Measurements from ENCODE around the gene FAM81A.
A peak's percentile ranks its signal among the peaks of the same experiment; 100 is the strongest.
"Not testable (repeated sequence)": the region's sequence is repeated elsewhere in the genome, so short reads cannot be mapped to it uniquely, and the experiment has no call there.

The FAM81A gene

DNA sequence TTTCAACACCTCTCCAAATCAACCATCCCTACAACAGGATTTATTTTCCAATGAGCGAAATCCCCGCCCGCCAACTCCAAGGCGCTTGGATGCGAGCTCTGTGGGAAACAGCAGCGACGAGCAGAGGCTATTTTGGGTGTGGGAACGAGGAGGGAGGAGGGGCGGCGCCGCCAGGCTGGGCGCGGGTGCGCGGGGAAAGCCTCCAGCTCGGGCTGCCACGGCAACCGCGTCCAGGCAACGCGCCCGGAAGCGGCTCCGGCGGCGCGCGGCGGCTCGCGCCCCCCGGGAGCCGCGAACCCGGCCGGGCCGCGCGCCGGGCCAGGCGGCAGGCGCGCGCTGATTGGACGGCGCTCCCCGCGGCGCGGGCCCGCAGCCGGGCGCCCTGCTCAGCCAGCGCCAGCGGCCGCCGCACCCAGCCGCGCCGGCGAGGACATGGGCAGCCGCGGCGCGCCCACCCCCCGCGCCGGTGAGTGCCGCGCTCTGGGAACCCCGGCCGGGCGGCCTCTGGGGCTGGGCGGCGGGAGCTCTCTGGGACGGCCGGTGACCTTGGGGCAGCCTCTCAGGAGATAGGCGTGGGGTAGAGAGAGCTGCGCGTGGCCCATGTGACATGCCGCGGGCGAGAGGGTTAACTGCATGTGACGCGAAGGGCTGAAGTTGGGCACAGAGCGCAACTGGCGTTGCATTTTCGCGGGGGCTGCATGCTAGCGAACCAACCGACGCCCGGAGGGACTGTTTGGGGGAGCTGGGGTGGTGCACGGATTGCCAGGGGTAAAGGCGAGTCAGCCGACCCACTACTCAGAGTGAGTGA, at the start of gene FAM81A:
Gene FAM81A (plus strand): TSS at position 370 of the 808 bp plus-strand sequence. CDS start 20,441 bp downstream, outside the sequence.
- H3K27ac ChIP-seq (ENCODE audit: low read length): no peak within 1 kb of the TSS

DNA sequence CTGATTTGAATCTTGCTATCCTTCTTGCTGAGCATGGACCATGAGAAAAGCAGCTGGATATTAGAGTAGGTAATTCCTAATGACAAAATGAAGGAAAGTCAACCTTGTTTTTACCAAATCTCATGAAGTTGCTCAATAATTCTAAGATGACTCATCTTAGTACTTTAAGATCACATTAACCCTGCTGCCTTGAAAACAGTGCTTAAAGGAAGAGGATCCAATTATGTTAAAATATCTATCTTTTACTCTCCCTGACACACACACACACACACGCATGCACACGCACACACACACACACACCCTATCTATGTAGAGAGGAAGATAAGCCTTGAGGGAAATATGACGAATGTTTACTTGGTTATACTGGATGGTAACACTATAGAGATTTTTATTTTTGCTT, 49.3 kb upstream of the FAM81A start:
- no peaks in the 10 kb centered on the region for H3K36me3 ChIP-seq (ENCODE audit: control insufficient read depth in 1 of 2, insufficient read depth in 2 of 2, low read length in 2 of 2)
- no peak overlapping the region for H3K4me3 ChIP-seq (ENCODE audit: low read depth in 1 of 2, low read length in 2 of 2)
- no peaks in the 10 kb centered on the region for H3K9me3 ChIP-seq (ENCODE audit: control insufficient read depth in 1 of 2, low read length in 2 of 2)

More for the DNA sequence above, at the start of gene FAM81A:
- Histone ChIP-seq H3K4me3 (ENCODE audit: low read depth in 1 of 2, low read length in 2 of 2) (peak within 1 kb of the TSS; percentile 63 to 70), H3K4me1 (ENCODE audit: control insufficient read depth in 1 of 2, insufficient read depth in 2 of 2, low read length in 2 of 2) (peaks cover 5 to 16% of the 10 kb centered on the region in 2 donors), H3K36me3 (ENCODE audit: control insufficient read depth in 1 of 2, insufficient read depth in 2 of 2, low read length in 2 of 2) (no peaks in the 10 kb centered on the region), H3K27me3 (ENCODE audit: low read depth, low read length) (peaks cover 5% of the 10 kb centered on the region), H3K9me3 (ENCODE audit: control insufficient read depth in 1 of 2, low read length in 2 of 2) (no peaks in the 10 kb centered on the region)

DNA sequence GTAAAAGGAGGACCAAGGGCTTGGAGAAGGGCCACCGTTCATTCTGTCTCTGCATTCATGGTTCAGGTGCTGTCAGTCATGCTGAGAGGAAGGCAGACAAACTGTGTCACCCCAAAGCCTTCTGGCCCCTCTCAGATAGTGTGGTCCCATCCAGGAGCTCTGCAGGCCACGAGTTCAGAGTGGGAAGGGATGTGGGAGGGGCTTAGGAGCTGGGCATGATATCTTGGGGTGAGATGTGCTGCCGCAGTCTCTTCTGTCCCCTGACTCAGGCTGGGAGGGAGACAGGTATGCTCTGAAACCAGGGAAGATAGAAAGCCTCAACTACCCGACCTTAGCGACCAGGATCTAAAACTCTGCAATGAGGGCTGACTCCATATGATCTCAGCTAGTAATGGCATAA, 45.7 kb upstream of the FAM81A start:
- no peaks in the 10 kb centered on the region for H3K36me3 ChIP-seq (ENCODE audit: control insufficient read depth in 1 of 2, insufficient read depth in 2 of 2, low read length in 2 of 2)
- H3K4me1 ChIP-seq (ENCODE audit: control insufficient read depth in 1 of 2, insufficient read depth in 2 of 2, low read length in 2 of 2): no peaks in the 10 kb centered on the region
- H3K27ac ChIP-seq (ENCODE audit: low read length): no peak overlapping the region
- no peak overlapping the region for H3K4me3 ChIP-seq (ENCODE audit: low read depth in 1 of 2, low read length in 2 of 2)
- no peaks in the 10 kb centered on the region for H3K27me3 ChIP-seq (ENCODE audit: low read depth, low read length)
- H3K9me3 ChIP-seq (ENCODE audit: control insufficient read depth in 1 of 2, low read length in 2 of 2): no peaks in the 10 kb centered on the region

More for the DNA sequence above, 49.3 kb upstream of the FAM81A start:
- Histone ChIP-seq H3K4me1 (ENCODE audit: control insufficient read depth in 1 of 2, insufficient read depth in 2 of 2, low read length in 2 of 2) (no peaks in the 10 kb centered on the region), H3K27me3 (ENCODE audit: low read depth, low read length) (no peaks in the 10 kb centered on the region), H3K27ac (ENCODE audit: low read length) (no peak overlapping the region)

DNA sequence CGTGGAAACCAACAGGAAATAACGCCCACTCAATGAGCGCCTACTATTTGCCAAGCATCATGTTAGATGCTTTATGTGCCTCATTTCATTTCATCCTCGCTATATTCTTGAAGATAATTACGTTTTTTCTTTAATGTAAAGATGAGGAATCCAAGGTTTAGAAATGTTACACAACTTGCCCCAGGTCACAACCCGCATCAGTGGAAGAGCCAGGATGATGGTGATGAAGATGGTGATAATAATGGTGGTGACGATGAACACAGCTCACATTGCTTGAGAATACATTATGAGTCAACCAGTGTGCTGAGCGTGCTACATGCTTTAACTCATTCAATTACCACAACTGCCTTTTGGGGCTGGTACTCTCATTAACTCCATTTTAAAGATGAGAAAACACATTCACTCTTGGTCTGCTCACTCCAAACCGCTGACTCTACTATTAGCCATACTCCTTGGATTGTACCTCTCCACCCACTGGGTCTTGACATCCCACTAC, 43.8 kb upstream of the FAM81A start:
- Histone ChIP-seq H3K4me1 (ENCODE audit: control insufficient read depth in 1 of 2, insufficient read depth in 2 of 2, low read length in 2 of 2) (no peaks in the 10 kb centered on the region), H3K9me3 (ENCODE audit: control insufficient read depth in 1 of 2, low read length in 2 of 2) (no peaks in the 10 kb centered on the region), H3K27me3 (ENCODE audit: low read depth, low read length) (no peaks in the 10 kb centered on the region), H3K36me3 (ENCODE audit: control insufficient read depth in 1 of 2, insufficient read depth in 2 of 2, low read length in 2 of 2) (no peaks in the 10 kb centered on the region), H3K27ac (ENCODE audit: low read length) (no peak overlapping the region), H3K4me3 (ENCODE audit: low read depth in 1 of 2, low read length in 2 of 2) (no peak overlapping the region)

DNA sequence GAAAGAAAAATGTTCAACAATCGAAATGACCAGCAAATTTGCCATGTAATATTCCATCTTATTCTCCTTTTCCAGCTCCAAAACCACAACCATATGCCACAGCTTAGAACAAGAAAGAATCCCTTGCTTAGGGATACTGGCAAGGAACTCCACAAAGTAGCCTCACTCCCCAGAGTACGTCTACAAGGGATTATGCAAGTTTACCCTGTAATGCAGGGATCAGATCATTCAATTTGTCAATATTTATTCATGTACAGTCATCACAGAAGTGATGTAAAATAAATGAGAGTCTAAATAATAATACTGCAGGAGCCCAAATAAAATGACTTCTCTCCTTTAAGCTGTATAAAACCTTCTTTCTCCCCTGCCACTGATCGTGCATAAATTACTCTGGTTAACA, 41.8 kb upstream of the FAM81A start:
- Histone ChIP-seq H3K4me3 (ENCODE audit: low read depth in 1 of 2, low read length in 2 of 2) (no peak overlapping the region), H3K27me3 (ENCODE audit: low read depth, low read length) (no peaks in the 10 kb centered on the region), H3K9me3 (ENCODE audit: control insufficient read depth in 1 of 2, low read length in 2 of 2) (no peaks in the 10 kb centered on the region), H3K4me1 (ENCODE audit: control insufficient read depth in 1 of 2, insufficient read depth in 2 of 2, low read length in 2 of 2) (no peaks in the 10 kb centered on the region), H3K27ac (ENCODE audit: low read length) (no peak overlapping the region), H3K36me3 (ENCODE audit: control insufficient read depth in 1 of 2, insufficient read depth in 2 of 2, low read length in 2 of 2) (no peaks in the 10 kb centered on the region)

DNA sequence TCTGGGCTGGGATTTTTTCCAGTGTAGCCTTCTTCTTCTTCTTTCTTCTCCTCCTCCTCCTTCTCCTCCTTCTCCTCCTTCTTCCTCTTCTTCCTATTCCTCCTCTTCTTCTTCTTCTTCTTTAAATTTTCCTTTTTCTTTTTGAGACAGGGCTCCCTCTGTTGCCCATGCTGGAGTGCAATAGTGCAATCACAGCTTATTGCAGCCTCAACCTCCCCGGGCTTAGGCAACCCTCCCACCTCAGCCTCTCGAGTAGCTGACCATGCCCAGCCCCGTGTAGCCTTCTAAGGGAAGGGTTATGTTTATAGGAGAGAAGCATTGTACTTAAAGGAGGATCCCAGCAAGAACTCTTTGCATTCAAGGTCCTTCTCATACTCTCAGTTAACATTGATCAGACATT, 41.3 kb upstream of the FAM81A start:
- Histone ChIP-seq H3K27me3 (ENCODE audit: low read depth, low read length) (no peaks in the 10 kb centered on the region), H3K27ac (ENCODE audit: low read length) (no peak overlapping the region), H3K9me3 (ENCODE audit: control insufficient read depth in 1 of 2, low read length in 2 of 2) (no peaks in the 10 kb centered on the region), H3K36me3 (ENCODE audit: control insufficient read depth in 1 of 2, insufficient read depth in 2 of 2, low read length in 2 of 2) (no peaks in the 10 kb centered on the region), H3K4me1 (ENCODE audit: control insufficient read depth in 1 of 2, insufficient read depth in 2 of 2, low read length in 2 of 2) (no peaks in the 10 kb centered on the region), H3K4me3 (ENCODE audit: low read depth in 1 of 2, low read length in 2 of 2) (no peak overlapping the region)

DNA sequence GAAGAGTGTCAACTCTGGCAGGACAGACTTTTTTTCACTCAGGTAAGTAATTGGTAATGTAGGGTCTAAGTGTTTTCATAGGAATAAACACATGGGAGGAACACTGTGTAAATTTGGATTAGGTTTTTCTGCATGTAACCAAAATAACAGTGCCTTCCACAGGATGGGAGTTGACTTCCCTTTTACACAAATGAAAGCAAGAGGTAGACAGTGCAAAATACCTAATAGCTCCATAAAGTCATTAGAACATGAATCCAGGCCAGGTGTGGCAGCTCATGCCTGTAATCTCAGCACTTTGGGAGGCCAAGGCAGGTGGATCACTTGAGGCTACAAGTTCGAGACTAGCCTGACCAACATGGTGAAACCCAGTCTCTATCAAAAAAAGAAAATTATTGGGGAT, 39.8 kb upstream of the FAM81A start:
- no peak overlapping the region for H3K27ac ChIP-seq (ENCODE audit: low read length)
- no peaks in the 10 kb centered on the region for H3K27me3 ChIP-seq (ENCODE audit: low read depth, low read length)
- H3K4me1 ChIP-seq (ENCODE audit: control insufficient read depth in 1 of 2, insufficient read depth in 2 of 2, low read length in 2 of 2): no peaks in the 10 kb centered on the region
- H3K9me3 ChIP-seq (ENCODE audit: control insufficient read depth in 1 of 2, low read length in 2 of 2): no peaks in the 10 kb centered on the region
- H3K36me3 ChIP-seq (ENCODE audit: control insufficient read depth in 1 of 2, insufficient read depth in 2 of 2, low read length in 2 of 2): no peaks in the 10 kb centered on the region
- H3K4me3 ChIP-seq (ENCODE audit: low read depth in 1 of 2, low read length in 2 of 2): no peak overlapping the region

DNA sequence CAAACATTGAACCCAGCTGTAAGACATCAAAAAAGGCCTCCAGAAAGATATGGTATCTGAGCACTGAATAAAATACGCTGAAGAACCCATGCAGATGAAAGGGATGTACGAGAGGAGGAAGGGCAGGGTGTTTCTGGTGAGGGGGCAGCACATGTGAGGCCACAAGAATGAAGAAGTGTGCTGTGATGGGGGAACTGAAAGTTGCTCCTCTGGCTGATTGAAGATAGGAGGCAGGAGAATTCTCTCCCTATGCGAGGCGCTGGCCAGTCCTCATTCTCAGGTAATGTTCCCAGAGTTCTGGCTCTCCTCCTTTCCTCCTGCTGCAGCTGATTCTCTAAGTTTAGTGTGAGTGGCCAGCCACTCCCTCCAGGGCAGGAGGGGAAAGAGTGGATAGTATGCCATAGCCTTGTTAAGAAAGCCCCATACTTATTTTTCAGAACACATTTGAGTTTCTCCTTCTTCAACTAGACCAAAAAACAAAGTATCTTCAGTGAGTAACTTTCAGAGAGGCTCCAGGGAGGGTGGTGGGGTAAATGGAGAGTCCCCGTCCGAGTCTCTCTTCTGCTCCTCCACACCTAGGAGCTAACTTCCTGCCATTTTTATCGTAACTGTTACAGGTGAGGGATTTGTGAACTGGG, 38.4 kb upstream of the FAM81A start:
- H3K4me3 ChIP-seq (ENCODE audit: low read depth in 1 of 2, low read length in 2 of 2): no peak overlapping the region
- no peaks in the 10 kb centered on the region for H3K4me1 ChIP-seq (ENCODE audit: control insufficient read depth in 1 of 2, insufficient read depth in 2 of 2, low read length in 2 of 2)
- H3K27ac ChIP-seq (ENCODE audit: low read length): no peak overlapping the region

DNA sequence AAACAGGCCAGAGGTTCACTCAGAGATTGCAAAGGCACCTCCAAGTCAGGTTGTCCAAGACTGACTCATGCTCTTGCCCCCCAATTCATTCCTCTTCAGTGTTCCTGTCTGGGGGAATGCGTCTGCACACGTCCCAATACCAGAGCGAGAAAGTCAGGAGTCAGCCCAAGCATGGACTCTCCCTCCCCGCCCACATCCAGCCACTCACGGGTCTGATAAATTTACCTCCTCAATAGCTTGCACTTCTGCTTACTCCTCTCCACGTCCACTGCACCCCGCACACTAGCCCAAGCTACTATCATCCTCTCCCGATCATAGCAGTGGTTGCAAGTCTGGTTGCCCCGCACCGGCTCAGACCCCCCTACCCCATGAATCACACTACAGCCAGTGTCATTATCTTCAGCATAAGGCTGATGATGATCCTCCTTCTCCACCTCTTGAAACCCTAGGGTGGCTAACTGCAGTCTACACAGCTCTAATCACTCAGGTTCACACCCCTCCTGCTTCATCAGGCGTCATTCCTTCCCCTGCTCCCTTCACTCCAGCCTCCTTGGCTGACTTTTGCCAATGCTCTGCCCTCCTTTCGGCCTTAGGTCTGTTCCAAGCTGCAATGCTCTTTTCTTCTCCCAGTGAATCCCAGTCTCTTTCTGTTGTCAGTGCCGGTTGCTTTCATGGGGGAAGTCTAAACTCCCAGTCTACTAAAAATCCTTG, 37.7 kb upstream of the FAM81A start:
- no peaks in the 10 kb centered on the region for H3K4me1 ChIP-seq (ENCODE audit: control insufficient read depth in 1 of 2, insufficient read depth in 2 of 2, low read length in 2 of 2)
- no peak overlapping the region for H3K27ac ChIP-seq (ENCODE audit: low read length)
- no peaks in the 10 kb centered on the region for H3K27me3 ChIP-seq (ENCODE audit: low read depth, low read length)
- H3K4me3 ChIP-seq (ENCODE audit: low read depth in 1 of 2, low read length in 2 of 2): no peak overlapping the region
- H3K36me3 ChIP-seq (ENCODE audit: control insufficient read depth in 1 of 2, insufficient read depth in 2 of 2, low read length in 2 of 2): no peaks in the 10 kb centered on the region
- H3K9me3 ChIP-seq (ENCODE audit: control insufficient read depth in 1 of 2, low read length in 2 of 2): no peaks in the 10 kb centered on the region

More for the DNA sequence above, 38.4 kb upstream of the FAM81A start:
- Histone ChIP-seq H3K27me3 (ENCODE audit: low read depth, low read length) (no peaks in the 10 kb centered on the region), H3K9me3 (ENCODE audit: control insufficient read depth in 1 of 2, low read length in 2 of 2) (no peaks in the 10 kb centered on the region), H3K36me3 (ENCODE audit: control insufficient read depth in 1 of 2, insufficient read depth in 2 of 2, low read length in 2 of 2) (no peaks in the 10 kb centered on the region)

DNA sequence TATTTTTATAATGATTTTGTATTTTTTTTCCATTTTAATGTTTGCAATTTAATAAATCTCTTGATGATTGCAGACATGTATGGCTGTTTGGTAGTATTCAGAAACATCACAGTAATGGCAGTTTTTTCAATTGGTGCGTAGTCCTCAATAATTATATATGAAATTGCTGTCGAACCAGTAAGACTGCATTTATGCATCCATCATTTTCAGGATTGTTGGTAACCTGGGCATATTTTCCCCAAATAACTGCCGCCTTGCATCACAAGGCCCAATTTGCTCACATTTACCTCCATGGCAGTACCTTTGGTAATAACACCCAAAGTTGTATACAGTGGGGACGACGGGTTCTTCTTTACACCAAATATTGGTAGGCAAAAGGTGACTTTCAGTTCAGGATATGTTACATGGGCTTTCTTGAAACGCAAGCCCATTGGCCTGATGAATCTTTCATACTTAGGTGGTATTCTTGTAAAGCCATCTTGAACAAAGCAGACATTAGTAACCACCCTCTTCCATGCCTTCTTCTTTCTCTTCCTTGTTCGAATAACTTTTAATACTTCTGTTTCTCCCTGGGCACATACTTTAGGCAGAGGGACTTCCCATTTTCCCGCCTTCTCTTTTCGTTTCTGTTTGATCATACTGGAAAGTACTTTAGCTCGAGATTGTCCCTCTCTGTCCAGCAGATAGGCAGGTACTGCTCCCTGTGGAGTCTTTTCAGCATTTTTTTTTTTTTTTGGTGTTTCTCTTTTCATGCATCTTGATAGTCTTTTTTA, 36.7 kb upstream of the FAM81A start:
- H3K9me3 ChIP-seq (ENCODE audit: control insufficient read depth in 1 of 2, low read length in 2 of 2); H3K4me1 ChIP-seq (ENCODE audit: control insufficient read depth in 1 of 2, insufficient read depth in 2 of 2, low read length in 2 of 2); H3K4me3 ChIP-seq (ENCODE audit: low read depth in 1 of 2, low read length in 2 of 2); H3K36me3 ChIP-seq (ENCODE audit: control insufficient read depth in 1 of 2, insufficient read depth in 2 of 2, low read length in 2 of 2); H3K27ac ChIP-seq (ENCODE audit: low read length); H3K27me3 ChIP-seq (ENCODE audit: low read depth, low read length): not testable (repeated sequence)
